ENCODE results near the gene SMG9. TPM values are rescaled to one million over a fixed set of nuclear protein-coding genes. Genes with fewer than 3 reads are reported as not detected.

Gene SMG9
- polyA plus RNA-seq, 1 donor from 2014 or later, result 15.6 TPM

- peaks cover 2% of the 10 kb centered on the region for H3K36me3 Mint-ChIP-seq
- H3K4me3 Mint-ChIP-seq, result no peak overlapping the region
- H3K4me1 Mint-ChIP-seq, result no peaks in the 10 kb centered on the region
- H3K27me3 Mint-ChIP-seq, result peaks cover 10% of the 10 kb centered on the region
- H3K9me3 Mint-ChIP-seq, result peaks cover 0 to 4% (median 2%) of the 10 kb centered on the region in 3 donors
- H3K27ac Mint-ChIP-seq, result peak overlapping the region in 1 of 3 donors; percentile 33
These were observed 42.9 kb downstream of the SMG9 start for GRCh38 chr19:43711751-43712355.

GRCh38 chr19:43708716-43709115 is 46.0 kb downstream of the SMG9 start:
- Mint-ChIP-seq H3K36me3 (peaks cover 2% of the 10 kb centered on the region), H3K27me3 (peaks cover 7% of the 10 kb centered on the region), H3K27ac (no peak overlapping the region), H3K4me1 (peaks cover 0 to 4% (median 0%) of the 10 kb centered on the region in 3 donors), H3K9me3 (peaks cover 0 to 4% (median 2%) of the 10 kb centered on the region in 3 donors), H3K4me3 (no peak overlapping the region)

GRCh38 chr19:43707158-43707712 is 47.5 kb downstream of the SMG9 start:
- Mint-ChIP-seq H3K27ac (no peak overlapping the region), H3K27me3 (peaks cover 4% of the 10 kb centered on the region), H3K36me3 (peaks cover 2% of the 10 kb centered on the region), H3K4me1 (peaks cover 0 to 4% (median 0%) of the 10 kb centered on the region in 3 donors), H3K9me3 (peaks cover 0 to 4% (median 2%) of the 10 kb centered on the region in 3 donors), H3K4me3 (no peak overlapping the region)

GRCh38 chr19:43705729-43706128 is 49.0 kb downstream of the SMG9 start:
- H3K4me3 Mint-ChIP-seq, result no peak overlapping the region
- H3K9me3 Mint-ChIP-seq, result peaks cover 0 to 4% (median 2%) of the 10 kb centered on the region in 3 donors
- H3K27me3 Mint-ChIP-seq, result peaks cover 2% of the 10 kb centered on the region
- peaks cover 4 to 10% (median 6%) of the 10 kb centered on the region in 3 donors for H3K4me1 Mint-ChIP-seq
- H3K36me3 Mint-ChIP-seq, result peaks cover 3% of the 10 kb centered on the region
- H3K27ac Mint-ChIP-seq, result no peak overlapping the region

DNA sequence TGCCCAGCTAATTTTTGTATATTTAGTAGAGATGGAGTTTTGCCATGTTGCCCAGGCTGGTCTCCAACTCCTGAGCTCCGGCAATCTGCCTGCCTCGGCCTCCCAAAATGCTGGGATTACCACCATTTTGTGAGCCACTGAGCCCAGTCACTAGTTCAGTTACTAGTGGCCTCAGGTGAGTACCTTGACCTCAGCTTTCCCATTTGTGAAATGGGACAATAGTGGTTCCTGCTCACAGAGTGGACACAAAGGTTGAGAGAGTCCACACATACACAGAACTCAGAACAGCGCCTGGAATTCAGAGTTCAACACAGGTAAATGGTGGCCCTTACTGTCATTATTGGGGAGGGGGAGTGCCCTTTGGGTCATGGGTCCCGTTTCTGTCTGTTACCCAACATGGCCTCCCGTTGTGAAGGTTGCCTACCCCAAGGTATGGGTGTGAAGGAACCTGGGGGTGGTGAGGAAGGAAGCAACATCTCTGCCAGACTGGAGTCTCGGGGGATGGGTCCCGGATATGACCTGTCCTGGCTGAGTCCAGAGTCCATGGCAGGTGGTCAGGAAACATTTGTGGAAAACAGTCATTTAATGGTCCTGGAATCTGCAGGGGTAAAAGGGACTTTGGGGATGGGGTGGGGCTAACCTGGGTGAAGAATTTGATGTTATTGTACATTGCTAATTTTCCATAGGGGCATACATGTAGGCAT is 50.6 kb downstream of the SMG9 start:
- Mint-ChIP-seq H3K4me3 (no peak overlapping the region), H3K4me1 (peaks cover 7 to 18% (median 15%) of the 10 kb centered on the region in 3 donors), H3K27ac (no peak overlapping the region), H3K36me3 (peaks cover 2% of the 10 kb centered on the region), H3K9me3 (peaks cover 0 to 4% (median 2%) of the 10 kb centered on the region in 3 donors), H3K27me3 (peaks cover 12% of the 10 kb centered on the region)

DNA sequence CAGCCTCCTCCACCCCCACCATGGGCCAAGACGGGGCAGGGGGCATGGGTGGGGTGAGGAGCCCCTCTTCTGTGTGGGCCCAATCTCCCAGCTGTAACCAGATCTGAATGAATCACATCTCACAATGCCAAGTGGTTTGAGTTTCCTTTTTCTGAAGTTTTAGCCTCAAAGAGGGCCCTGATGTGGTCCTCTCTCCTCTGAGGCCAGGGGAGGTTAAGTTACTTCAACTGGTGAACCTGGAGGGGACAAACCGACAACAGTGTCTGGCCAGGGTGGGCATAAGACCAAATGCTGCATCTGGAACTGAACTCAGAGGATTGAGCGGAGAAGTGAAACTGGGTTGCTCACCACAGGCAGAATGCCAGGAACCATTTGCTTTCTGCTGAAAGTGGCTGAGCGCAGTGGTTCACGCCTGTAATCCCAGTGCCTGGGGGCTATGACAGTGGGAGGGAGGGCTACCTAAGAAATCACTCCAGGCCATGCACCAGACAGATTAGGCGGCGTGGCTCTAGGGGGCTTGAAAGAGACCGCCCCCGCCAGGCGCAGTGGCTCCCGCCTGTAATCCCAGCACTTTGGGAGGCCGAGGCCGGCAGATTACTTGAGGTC is 54.3 kb downstream of the SMG9 start:
- H3K4me3 Mint-ChIP-seq, result peak overlapping the region; percentile 65 to 89 (median 77)
- H3K9me3 Mint-ChIP-seq, result peaks cover 0 to 9% (median 3%) of the 10 kb centered on the region in 3 donors
- peaks cover 22% of the 10 kb centered on the region for H3K27me3 Mint-ChIP-seq
- H3K27ac Mint-ChIP-seq, result peak overlapping the region in 2 of 3 donors; percentile 25 to 45
- peaks cover 5% of the 10 kb centered on the region for H3K36me3 Mint-ChIP-seq
- peaks cover 10 to 17% (median 14%) of the 10 kb centered on the region in 3 donors for H3K4me1 Mint-ChIP-seq

GRCh38 chr19:43699506-43700394 is 55.0 kb downstream of the SMG9 start:
- H3K36me3 Mint-ChIP-seq, result peaks cover 7% of the 10 kb centered on the region
- peaks cover 10 to 17% (median 14%) of the 10 kb centered on the region in 3 donors for H3K4me1 Mint-ChIP-seq
- H3K9me3 Mint-ChIP-seq, result peaks cover 2 to 9% (median 3%) of the 10 kb centered on the region in 3 donors
- H3K4me3 Mint-ChIP-seq, result peak overlapping the region; percentile 38 to 89 (median 66)
- peaks cover 22% of the 10 kb centered on the region for H3K27me3 Mint-ChIP-seq
- peak overlapping the region in 2 of 3 donors; percentile 28 to 45 for H3K27ac Mint-ChIP-seq

DNA sequence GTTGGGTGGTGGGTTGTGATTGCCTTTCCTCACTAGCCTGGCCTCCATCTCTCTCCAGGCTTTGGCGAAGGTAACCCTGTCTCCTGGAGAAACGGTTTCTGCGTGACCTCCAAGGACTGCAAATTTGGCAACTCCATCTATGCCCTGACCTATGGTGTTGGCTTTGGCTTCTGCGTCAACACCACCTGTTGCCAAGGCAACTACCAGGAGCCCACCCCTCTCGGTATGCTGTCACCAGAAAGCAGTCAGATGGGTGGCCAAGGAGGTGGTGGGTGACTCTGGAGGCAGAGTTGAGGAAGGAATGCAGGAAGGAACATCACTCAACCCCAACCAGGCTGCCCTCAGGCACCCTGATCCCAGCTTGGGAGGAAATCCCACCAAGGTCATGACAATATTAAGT is 57.5 kb downstream of the SMG9 start:
- H3K27me3 Mint-ChIP-seq, result peaks cover 22% of the 10 kb centered on the region
- H3K9me3 Mint-ChIP-seq, result peaks cover 4 to 17% (median 6%) of the 10 kb centered on the region in 3 donors
- peaks cover 7% of the 10 kb centered on the region for H3K36me3 Mint-ChIP-seq
- H3K4me3 Mint-ChIP-seq, result no peak overlapping the region
- no peak overlapping the region for H3K27ac Mint-ChIP-seq
- peaks cover 10 to 17% (median 14%) of the 10 kb centered on the region in 3 donors for H3K4me1 Mint-ChIP-seq

DNA sequence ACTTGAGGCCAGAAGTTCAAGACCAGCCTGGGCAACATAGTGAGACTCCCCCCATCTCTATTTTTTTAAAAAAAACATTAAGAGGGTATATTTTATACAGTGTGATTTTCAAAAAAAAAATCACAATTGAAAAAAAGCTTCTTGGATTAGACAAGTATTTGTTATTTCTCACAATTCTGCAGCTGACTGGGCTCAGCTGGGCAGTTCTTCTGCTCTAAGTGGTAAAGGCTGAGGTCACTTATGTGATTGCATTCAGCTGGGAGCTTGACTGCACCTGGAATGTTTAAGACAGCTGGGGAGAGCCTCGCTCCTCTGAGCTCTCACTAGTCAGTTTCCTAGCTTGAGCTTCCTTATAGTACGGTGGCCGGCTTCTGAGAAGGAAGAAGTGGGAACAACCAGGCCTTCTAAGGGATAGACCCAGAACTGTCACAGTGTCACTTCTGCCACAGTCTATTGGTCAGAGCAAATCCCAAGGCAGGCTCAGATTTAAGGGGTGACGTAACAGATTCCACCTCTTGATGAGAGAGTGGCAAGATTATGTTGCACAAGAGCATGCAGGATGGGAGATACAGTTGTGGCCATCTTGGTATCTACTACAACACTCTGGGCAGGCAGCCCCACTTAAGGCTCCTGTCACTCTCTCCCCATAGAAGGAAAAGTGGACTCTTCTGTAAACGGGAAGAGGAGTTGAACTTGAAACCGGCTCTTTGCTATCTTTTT is 58.6 kb downstream of the SMG9 start:
- Mint-ChIP-seq H3K4me1 (peaks cover 6 to 13% (median 9%) of the 10 kb centered on the region in 3 donors), H3K27ac (no peak overlapping the region), H3K4me3 (no peak overlapping the region), H3K27me3 (peaks cover 22% of the 10 kb centered on the region), H3K36me3 (peaks cover 6% of the 10 kb centered on the region), H3K9me3 (peaks cover 8 to 23% (median 8%) of the 10 kb centered on the region in 3 donors)

- Mint-ChIP-seq H3K9me3 (peaks cover 8 to 23% (median 8%) of the 10 kb centered on the region in 3 donors), H3K27me3 (peaks cover 13% of the 10 kb centered on the region), H3K27ac (no peak overlapping the region), H3K4me1 (peaks cover 0 to 3% (median 2%) of the 10 kb centered on the region in 3 donors), H3K4me3 (no peak overlapping the region), H3K36me3 (peaks cover 6% of the 10 kb centered on the region)
These were observed 60.2 kb downstream of the SMG9 start for GRCh38 chr19:43694553-43694952.

- H3K27ac Mint-ChIP-seq, result no peak overlapping the region
- H3K4me1 Mint-ChIP-seq, result no peaks in the 10 kb centered on the region
- no peak overlapping the region for H3K4me3 Mint-ChIP-seq
- peaks cover 4% of the 10 kb centered on the region for H3K36me3 Mint-ChIP-seq
- peaks cover 8 to 23% (median 8%) of the 10 kb centered on the region in 3 donors for H3K9me3 Mint-ChIP-seq
- H3K27me3 Mint-ChIP-seq, result peaks cover 4% of the 10 kb centered on the region
These were observed 61.9 kb downstream of the SMG9 start for GRCh38 chr19:43692877-43693276.

- Mint-ChIP-seq H3K4me1 (no peaks in the 10 kb centered on the region), H3K27me3 (peaks cover 1% of the 10 kb centered on the region), H3K9me3 (peaks cover 8 to 23% (median 8%) of the 10 kb centered on the region in 3 donors), H3K36me3 (peaks cover 3% of the 10 kb centered on the region), H3K27ac (no peak overlapping the region), H3K4me3 (no peak overlapping the region)
These were observed 62.4 kb downstream of the SMG9 start for GRCh38 chr19:43692385-43692784.

DNA sequence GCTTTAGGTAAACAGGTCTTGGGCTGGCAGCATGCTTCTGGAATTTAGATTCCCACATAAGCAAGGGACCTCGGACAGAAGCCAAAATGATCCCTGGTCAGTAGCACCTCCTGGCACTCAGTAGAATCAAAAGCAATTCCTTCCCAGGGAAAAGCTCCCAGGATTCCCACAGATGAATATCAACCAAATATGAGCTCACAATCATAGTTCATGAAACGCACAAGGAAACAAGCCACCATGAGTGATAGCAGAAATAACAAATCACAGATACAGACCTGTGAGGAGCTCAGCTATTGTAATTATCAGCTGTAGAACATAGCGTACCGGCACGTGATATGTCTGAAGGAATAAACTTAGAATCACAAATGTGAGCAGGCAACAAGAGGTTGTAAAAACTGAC is 63.0 kb downstream of the SMG9 start:
- Mint-ChIP-seq H3K9me3 (peaks cover 8 to 21% (median 8%) of the 10 kb centered on the region in 3 donors), H3K27ac (no peak overlapping the region), H3K4me3 (no peak overlapping the region), H3K36me3 (peaks cover 3% of the 10 kb centered on the region), H3K27me3 (peaks cover 1% of the 10 kb centered on the region), H3K4me1 (no peaks in the 10 kb centered on the region)

DNA sequence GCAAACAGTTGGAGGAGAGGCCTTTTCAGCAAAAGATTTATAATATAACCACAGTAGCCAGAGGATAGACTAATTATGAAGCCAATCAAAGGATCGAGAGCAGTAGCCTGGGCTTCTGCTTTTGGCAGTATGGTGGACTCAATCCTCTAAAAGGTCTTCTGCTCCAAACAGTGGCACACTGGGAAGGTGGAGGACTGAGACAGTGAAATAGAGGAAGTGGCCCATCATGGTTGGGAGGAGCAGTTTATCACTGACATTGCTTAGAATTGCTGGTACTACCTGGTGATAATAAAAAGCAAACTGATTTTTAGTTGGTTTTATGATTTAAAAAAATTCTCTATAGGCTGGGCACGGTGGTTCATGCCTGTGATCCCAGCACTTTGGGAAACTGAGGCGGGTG is 63.9 kb downstream of the SMG9 start:
- peaks cover 2% of the 10 kb centered on the region for H3K36me3 Mint-ChIP-seq
- no peak overlapping the region for H3K27ac Mint-ChIP-seq
- no peaks in the 10 kb centered on the region for H3K27me3 Mint-ChIP-seq
- H3K4me1 Mint-ChIP-seq, result no peaks in the 10 kb centered on the region
- H3K4me3 Mint-ChIP-seq, result no peak overlapping the region
- H3K9me3 Mint-ChIP-seq, result peaks cover 5 to 14% (median 8%) of the 10 kb centered on the region in 3 donors
